Endodermal cell (in vitro differentiated cells): ENCODE measurements around the gene SLC16A9. TPM values are rescaled to one million over a fixed set of nuclear protein-coding genes. Genes with fewer than 3 reads are reported as not detected.

Experiments
- DNase-seq: peaks from one replicate; pipeline ENCODE4 v3.0.0-alpha.2; 2017
- H3K27ac ChIP-seq: 2 replicates; pipeline ENCODE4 v1.5.1; 2013; ENCODE audit warnings: mild to moderate bottlenecking, low read depth, low read length, moderate library complexity
- H3K27me3 ChIP-seq: 2 replicates; pipeline ENCODE4 v1.6.1; 2013; ENCODE audit warnings: mild to moderate bottlenecking, low read length, moderate library complexity; ENCODE audit not compliant: insufficient read depth, control insufficient read depth, poor library complexity, severe bottlenecking
- H3K36me3 ChIP-seq: 2 replicates; pipeline ENCODE4 v1.7.0; 2013; ENCODE audit warnings: mild to moderate bottlenecking, low read length, moderate library complexity; ENCODE audit not compliant: control insufficient read depth, insufficient read depth
- H3K4me1 ChIP-seq: one replicate; pipeline ENCODE4 v1.7.0; 2013; ENCODE audit warnings: low read length; ENCODE audit not compliant: control insufficient read depth, insufficient read depth
- H3K4me3 ChIP-seq: 2 replicates; pipeline ENCODE4 v1.5.1; 2013; ENCODE audit warnings: mild to moderate bottlenecking, low read length, moderate library complexity
- H3K9ac ChIP-seq: 2 replicates; pipeline ENCODE4 v1.6.1; 2013; ENCODE audit warnings: mild to moderate bottlenecking, low read length, moderate library complexity; ENCODE audit not compliant: poor library complexity, severe bottlenecking; ENCODE audit errors: extremely low read depth
- H3K9me3 ChIP-seq: 2 replicates; pipeline ENCODE4 v1.6.1; 2013; ENCODE audit warnings: mild to moderate bottlenecking, low read length, moderate library complexity; ENCODE audit not compliant: control insufficient read depth
- H3K27ac Mint-ChIP-seq: 2 replicates; pipeline ENCODE4 v1.8.0; 2020; ENCODE audit warnings: mixed read lengths
- H3K27me3 Mint-ChIP-seq: 2 replicates; pipeline ENCODE4 v1.8.0; 2021; ENCODE audit warnings: mild to moderate bottlenecking, mixed read lengths; ENCODE audit not compliant: insufficient read depth
- H3K36me3 Mint-ChIP-seq: 2 replicates; pipeline ENCODE4 v1.8.0; 2020; ENCODE audit warnings: low read depth, mixed read lengths
- H3K4me1 Mint-ChIP-seq: 2 replicates; pipeline ENCODE4 v1.8.0; 2020; ENCODE audit warnings: mixed read lengths
- H3K4me3 Mint-ChIP-seq: 2 replicates; pipeline ENCODE4 v1.8.0; 2020; ENCODE audit warnings: mild to moderate bottlenecking, moderate library complexity, mixed read lengths
- H3K9me3 Mint-ChIP-seq: 2 replicates; pipeline ENCODE4 v1.8.0; 2020; ENCODE audit warnings: mild to moderate bottlenecking, mixed read lengths
- WGBS, 2 experiments: methylation state at CpG; one replicate each; pipeline versions ENCODE4 v1.1.5 to v1.1.7; 2013; ENCODE audit warnings: missing lambda C conversion rate in 2 of 2, mixed read lengths in 1 of 2; ENCODE audit not compliant: insufficient coverage in 1 of 2, insufficient read length in 1 of 2; 5-methylcytosine and 5-hydroxymethylcytosine counted together
- total RNA-seq, 2 donors: library from RNA; stranded (reverse); fragmentation: NEBNext Ultra II Directional in 1 of 2; extraction: Animal tissue kit (Norgen Biotek cat#: 25700) in 1 of 2; gene quantifications; 2 replicates in 1 of 2; 3 replicates in 1 of 2; pipeline ENCODE4 v1.2.1, GENCODE V29; 2021
- TF ChIP-seq, protein P1 (sequence below): fragments of 200-600 bp; sonication (generic); conservative IDR thresholded peaks from 2 replicates; pipeline ENCODE4 v1.5.0; 2021; ENCODE audit warnings: antibody characterized with exemption, mild to moderate bottlenecking

The SLC16A9 gene
- total RNA-seq, 2 donors from 2014 or later, result 4.9 to 19.3 TPM

- TF ChIP-seq, protein P1, sequence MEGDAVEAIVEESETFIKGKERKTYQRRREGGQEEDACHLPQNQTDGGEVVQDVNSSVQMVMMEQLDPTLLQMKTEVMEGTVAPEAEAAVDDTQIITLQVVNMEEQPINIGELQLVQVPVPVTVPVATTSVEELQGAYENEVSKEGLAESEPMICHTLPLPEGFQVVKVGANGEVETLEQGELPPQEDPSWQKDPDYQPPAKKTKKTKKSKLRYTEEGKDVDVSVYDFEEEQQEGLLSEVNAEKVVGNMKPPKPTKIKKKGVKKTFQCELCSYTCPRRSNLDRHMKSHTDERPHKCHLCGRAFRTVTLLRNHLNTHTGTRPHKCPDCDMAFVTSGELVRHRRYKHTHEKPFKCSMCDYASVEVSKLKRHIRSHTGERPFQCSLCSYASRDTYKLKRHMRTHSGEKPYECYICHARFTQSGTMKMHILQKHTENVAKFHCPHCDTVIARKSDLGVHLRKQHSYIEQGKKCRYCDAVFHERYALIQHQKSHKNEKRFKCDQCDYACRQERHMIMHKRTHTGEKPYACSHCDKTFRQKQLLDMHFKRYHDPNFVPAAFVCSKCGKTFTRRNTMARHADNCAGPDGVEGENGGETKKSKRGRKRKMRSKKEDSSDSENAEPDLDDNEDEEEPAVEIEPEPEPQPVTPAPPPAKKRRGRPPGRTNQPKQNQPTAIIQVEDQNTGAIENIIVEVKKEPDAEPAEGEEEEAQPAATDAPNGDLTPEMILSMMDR, result no peak
- no peaks in the 10 kb centered on the region for H3K4me1 ChIP-seq
- H3K9ac ChIP-seq, result no peak overlapping the region
- H3K36me3 ChIP-seq, result no peaks in the 10 kb centered on the region
- Mint-ChIP-seq H3K27me3 (no peaks in the 10 kb centered on the region), H3K4me3 (no peak overlapping the region), H3K9me3 (no peaks in the 10 kb centered on the region), H3K27ac (no peak overlapping the region), H3K4me1 (no peaks in the 10 kb centered on the region), H3K36me3 (no peaks in the 10 kb centered on the region)
- H3K4me3 ChIP-seq, result no peak overlapping the region
- no peaks in the 10 kb centered on the region for H3K9me3 ChIP-seq
- 89 to 93% methylated on average over 3 to 4 of the region's 4 CpGs for WGBS, 2 experiments
- DNase-seq, result no peak
- H3K27me3 ChIP-seq, result no peaks in the 10 kb centered on the region
- H3K27ac ChIP-seq, result no peak overlapping the region
Observed at GRCh38 chr10:59607970-59608369, 101.7 kb downstream of the SLC16A9 start.

GRCh38 chr10:59606551-59606961, 103.1 kb downstream of the SLC16A9 start:
- TF ChIP-seq, protein P1, result no peak
- H3K9me3 ChIP-seq, result no peaks in the 10 kb centered on the region
- no peaks in the 10 kb centered on the region for H3K36me3 ChIP-seq
- Mint-ChIP-seq H3K27ac (no peak overlapping the region), H3K4me1 (no peaks in the 10 kb centered on the region), H3K4me3 (no peak overlapping the region), H3K27me3 (no peaks in the 10 kb centered on the region), H3K36me3 (no peaks in the 10 kb centered on the region), H3K9me3 (no peaks in the 10 kb centered on the region)
- 91% methylated on average over 1 of the region's 1 CpG; no CpG with 5 or more reads in 1 of the 2 experiments for WGBS, 2 experiments
- H3K4me1 ChIP-seq, result no peaks in the 10 kb centered on the region
- no peak overlapping the region for H3K4me3 ChIP-seq
- H3K9ac ChIP-seq, result no peak overlapping the region
- DNase-seq, result no peak
- H3K27ac ChIP-seq, result no peak overlapping the region
- H3K27me3 ChIP-seq, result no peaks in the 10 kb centered on the region

DNA sequence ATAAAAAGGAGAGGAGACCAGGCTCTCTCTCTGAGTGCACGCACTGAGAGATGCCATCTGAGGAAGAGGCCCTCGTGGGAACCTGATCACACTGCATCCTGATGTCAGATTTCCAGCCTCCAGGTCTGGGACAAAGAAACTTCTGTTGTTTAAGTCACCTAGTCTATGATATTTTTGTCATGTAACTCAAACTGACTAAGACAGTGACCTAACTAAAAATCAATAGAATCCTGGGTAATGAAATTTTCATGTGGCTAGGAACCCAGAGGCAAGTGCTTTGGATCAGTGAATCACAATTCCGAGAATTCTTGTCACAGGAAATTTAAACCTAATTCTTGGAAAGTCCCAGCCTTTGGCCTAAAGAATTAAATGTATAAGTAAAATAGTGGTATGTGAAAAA, 107.7 kb downstream of the SLC16A9 start:
- WGBS, 2 experiments, result 88 to 90% methylated on average over 1 to 3 of the region's 3 CpGs
- no peaks in the 10 kb centered on the region for H3K27me3 Mint-ChIP-seq
- no peaks in the 10 kb centered on the region for H3K9me3 ChIP-seq

More for the DNA sequence above, 107.7 kb downstream of the SLC16A9 start:
- no peak overlapping the region for H3K4me3 Mint-ChIP-seq
- no peak overlapping the region for H3K4me3 ChIP-seq
- no peak overlapping the region for H3K27ac Mint-ChIP-seq
- no peak for DNase-seq
- no peaks in the 10 kb centered on the region for H3K4me1 ChIP-seq
- no peak overlapping the region for H3K27ac ChIP-seq
- no peaks in the 10 kb centered on the region for H3K36me3 Mint-ChIP-seq
- no peaks in the 10 kb centered on the region for H3K9me3 Mint-ChIP-seq
- no peaks in the 10 kb centered on the region for H3K36me3 ChIP-seq
- no peaks in the 10 kb centered on the region for H3K4me1 Mint-ChIP-seq
- no peak overlapping the region for H3K9ac ChIP-seq
- H3K27me3 ChIP-seq, result no peaks in the 10 kb centered on the region
- TF ChIP-seq, protein P1, result no peak

Other genes starting within 250 kb of the SLC16A9 start
- gene MRLN, start 43.6 kb upstream of the SLC16A9 start, total RNA-seq, result not detected
- gene CCDC6, start 196.7 kb upstream of the SLC16A9 start, total RNA-seq, result 10 to 100 TPM; 29.3 to 30.4 TPM